Sigmoid colon (tissue), 3 donors: ENCODE results near the gene MACROD2.

Experiments used
- POLR2A ChIP-seq, 2 donors: fragments of 450-650 bp; IDR thresholded peaks; one replicate each; pipeline ENCODE4 v1.6.1; 2016; ENCODE audit warnings: antibody characterized with exemption in 2 of 2, mild to moderate bottlenecking in 2 of 2, moderate library complexity in 2 of 2
- TF ChIP-seq, protein P1 (sequence below), 4 experiments: fragments of 450-650 bp in 3 of 4; fragments of 200-600 bp in 1 of 4; IDR thresholded peaks; one replicate each; pipeline ENCODE4 v1.5.1; 2016 to 2019; ENCODE audit warnings: antibody characterized with exemption in 4 of 4, mild to moderate bottlenecking in 3 of 4, moderate library complexity in 2 of 4

DNA sequence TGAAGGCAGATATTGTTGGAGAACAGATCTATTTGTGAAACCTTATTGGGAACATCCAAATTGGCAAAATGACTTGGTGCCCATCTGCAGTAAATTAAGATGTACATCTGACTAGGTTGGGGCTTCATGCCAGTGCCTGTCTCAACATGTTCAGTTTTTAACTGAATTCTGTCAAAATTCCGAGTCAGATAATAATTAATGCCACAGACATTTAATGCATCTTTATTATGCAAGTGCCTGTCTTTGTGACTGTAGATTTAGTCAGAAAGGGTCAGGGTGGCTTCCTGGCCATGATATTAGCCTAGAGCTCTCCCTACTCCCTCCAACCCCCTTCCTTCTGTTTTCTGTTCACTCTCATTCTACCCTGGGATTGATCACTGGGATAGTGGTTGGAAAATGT, 541.4 kb downstream of the MACROD2 start:
- TF ChIP-seq, protein P1, sequence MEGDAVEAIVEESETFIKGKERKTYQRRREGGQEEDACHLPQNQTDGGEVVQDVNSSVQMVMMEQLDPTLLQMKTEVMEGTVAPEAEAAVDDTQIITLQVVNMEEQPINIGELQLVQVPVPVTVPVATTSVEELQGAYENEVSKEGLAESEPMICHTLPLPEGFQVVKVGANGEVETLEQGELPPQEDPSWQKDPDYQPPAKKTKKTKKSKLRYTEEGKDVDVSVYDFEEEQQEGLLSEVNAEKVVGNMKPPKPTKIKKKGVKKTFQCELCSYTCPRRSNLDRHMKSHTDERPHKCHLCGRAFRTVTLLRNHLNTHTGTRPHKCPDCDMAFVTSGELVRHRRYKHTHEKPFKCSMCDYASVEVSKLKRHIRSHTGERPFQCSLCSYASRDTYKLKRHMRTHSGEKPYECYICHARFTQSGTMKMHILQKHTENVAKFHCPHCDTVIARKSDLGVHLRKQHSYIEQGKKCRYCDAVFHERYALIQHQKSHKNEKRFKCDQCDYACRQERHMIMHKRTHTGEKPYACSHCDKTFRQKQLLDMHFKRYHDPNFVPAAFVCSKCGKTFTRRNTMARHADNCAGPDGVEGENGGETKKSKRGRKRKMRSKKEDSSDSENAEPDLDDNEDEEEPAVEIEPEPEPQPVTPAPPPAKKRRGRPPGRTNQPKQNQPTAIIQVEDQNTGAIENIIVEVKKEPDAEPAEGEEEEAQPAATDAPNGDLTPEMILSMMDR (IDR thresholded peaks at IDR 0.05): no peak
- no peak for TF ChIP-seq POLR2A (IDR thresholded peaks at IDR 0.05)
